ENCODE data around the gene KRT75.
"Not testable (repeated sequence)": the region's sequence is repeated elsewhere in the genome, so short reads cannot be mapped to it uniquely, and the experiment has no call there.

The KRT75 gene

DNA sequence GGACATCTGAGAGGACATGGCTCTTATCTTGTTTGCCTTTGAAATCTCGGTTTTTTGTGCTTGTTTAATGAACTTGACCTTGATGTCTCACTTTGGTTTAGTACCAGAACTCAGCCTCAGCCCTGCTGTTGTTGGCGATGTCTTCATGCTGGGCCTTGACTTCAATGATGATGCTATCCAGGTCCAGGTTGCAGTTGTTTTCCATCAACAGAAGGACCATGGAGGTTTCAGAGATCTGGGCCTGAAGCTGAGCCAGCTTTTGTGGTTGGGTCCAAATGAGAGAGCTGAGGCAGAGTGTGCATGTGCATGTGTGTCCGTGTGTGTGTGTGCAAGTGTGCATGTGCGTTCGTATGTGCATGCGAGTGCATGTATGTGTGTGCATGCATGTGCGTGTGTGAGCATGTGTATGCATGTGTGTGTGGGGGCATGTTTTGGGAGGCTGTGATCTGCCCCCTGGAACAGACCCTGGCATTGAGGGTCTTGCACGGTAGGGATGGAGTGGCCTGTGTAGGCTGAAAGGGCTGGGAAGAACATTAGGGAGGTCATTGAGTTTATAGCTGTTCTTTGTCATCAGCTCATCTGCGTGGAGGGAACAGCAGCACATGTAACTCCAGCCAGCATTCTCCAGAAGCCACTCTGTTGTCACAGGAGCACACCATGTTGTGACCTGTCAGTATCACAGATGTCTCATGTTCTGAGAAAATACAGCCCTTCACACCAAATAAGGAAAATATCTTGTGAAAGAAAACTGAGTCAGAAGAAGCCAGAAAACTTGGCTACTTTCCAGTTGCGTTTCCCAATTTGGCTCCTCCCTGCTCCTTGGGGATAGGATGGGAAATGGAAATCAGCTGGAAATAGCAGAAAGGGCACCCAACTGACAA, 18.1 kb downstream of the KRT75 start:
- DNase-seq (ENCODE audit: low spot score), result no peak

DNA sequence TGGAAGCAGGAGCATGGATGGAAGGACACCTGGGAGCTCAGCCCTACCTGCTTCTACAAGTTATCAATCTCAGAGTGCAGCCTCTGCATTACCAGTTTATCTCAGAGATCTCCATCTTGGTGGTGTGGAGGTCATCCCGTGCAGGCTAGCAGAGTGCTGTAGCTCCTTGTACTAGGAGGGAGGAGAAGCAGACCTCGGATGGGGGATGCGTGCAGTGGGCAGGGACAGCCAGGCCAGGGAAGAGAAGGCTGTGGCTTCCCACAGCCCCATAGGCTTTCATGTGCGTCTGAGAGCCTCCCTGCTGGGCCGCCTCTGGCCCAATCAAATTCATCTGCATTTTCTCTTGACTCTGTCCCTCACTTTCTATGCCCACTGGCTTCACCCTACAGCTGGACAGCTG, 19.2 kb downstream of the KRT75 start:
- no peak for DNase-seq (ENCODE audit: low spot score)

DNA sequence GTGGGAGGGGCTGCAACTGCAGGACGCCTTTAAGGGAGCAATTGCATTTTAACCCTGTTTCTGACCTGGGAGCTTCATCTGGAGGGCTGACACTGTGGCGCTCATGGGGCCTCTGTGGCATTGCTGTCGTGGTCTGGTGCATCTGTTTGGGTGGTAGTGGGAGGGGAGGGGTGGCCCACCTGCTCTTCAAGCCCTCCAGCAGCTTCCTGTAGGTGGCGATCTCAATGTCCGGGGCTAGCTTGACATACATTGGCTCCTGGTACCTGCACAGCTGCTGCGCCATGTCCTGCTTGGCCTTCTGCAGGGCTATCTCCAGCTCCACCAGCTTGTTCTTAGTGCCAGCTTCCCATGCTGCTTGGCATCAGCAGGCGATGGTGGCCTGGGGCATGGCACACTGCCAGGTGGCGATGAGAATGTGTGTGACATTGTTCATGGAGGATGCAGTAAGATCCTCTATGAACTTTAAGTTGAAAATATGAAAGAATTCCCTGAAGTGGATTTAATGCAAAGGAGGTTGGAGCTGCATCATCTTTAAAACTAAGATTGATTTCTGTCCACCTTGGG, 20.3 kb downstream of the KRT75 start:
- DNase-seq (ENCODE audit: low spot score), result no peak

DNA sequence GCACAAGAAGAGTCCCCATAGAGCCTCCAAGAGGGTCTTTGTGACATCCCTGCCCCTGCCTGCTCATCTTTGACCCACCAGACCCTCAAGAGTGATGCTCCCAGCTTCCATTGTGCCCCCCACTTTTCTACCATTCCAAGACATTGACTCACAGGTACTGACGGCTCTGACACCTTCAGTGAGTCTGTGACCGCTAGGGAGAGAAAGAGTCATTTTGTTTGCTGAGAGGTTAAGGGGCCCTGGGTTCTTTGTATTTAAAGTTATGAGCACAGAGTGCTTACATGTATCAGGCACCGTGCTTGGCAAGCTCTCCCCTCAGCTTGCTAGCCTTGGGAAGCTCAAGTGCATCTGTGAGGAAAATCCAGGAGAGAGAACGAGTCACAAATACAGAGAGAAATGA, 21.0 kb downstream of the KRT75 start:
- no peak for DNase-seq (ENCODE audit: low spot score)

DNA sequence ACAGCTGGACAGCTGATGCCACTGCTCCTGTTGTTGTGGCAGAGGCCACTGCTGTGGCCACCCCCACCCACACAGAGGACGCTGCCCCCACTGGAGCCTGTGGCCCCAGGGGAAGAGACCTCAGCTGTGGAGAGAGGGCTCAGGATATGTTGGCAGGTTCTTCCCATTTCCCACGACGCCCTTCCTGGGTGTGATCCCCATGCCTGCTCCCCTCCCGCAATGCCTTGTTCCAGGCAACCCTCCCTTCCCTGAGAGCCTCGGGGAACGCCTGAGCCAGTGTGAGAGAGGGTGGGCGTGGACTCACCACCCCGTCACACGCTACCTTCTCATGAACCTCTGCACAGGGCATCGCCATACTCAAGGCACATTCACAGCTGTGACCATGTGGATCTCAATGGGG, 22.4 kb downstream of the KRT75 start:
- no peak for DNase-seq (ENCODE audit: low spot score)

DNA sequence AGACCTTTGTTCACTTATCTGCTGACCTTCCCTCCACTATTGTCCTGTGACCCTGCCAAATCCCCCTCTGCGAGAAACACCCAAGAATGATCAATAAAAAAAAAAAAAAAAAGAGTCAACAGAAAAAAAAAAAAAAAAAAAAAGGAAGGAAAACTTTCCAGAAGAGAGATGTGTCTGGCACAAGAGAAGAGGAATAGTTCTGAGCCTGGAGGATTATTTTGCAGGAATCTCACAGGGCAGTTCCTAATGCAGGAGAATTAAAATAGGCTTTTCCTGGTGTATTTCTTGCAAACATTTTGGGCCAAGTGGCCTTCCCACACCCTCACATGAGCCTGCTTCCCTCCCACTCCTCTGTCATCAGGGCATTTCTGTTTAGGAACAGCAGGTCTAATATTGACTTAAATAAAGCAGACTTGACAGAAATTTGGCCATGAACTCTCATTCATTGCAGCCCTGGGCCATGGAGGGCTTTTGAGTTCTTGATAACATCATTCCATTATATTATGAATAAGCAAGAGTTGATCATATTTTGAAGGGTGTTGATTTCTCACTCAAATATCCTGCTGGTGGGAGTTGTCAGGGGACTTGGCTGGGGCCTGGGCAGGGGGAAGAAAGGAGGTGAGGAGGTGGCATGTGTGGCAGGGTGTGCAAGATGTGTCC, 23.5 kb downstream of the KRT75 start:
- DNase-seq (ENCODE audit: low spot score), result not testable (repeated sequence)

DNA sequence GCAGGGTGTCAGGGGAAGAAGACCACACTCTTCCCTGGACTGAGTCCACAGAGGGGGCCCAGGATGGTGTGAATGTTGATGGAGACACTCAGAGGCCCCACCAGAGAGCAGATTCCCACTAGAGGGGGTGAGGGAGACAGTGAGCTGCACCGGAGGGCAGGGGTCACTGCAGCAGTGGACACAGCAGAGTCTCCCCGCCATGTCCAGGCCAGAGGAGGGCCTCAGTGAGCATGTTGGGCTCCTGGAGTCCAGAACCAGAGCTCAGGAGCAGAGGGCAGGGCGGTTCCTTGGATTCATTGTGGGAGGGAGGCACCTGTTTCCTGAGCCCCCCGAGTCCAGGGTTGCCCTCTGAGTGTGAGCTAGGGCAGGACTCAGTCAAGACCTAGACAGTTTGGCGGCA, 26.3 kb downstream of the KRT75 start:
- no peak for DNase-seq (ENCODE audit: low spot score)

DNA sequence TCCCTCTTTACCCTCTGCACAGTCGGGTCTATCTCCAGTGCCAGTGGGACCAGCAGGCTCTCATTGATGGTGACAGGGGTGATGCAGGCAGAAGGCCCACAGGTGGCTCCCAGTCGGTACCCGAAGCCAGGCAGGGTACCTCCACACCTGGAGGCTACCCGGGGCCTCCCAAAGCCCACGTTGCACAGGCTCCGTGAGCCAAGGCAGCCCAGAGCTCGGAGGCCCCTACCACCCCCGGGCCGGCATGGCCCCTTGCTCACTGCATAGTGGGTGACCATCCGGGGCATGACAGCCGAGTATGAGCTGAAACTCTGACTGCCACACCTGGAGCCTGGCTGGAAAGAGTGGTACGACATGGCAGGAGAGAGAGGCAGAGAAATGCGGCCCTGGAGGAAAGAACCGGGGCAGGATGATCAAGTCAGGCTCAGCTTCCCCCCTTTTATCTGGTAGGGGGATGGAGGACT, 28.2 kb downstream of the KRT75 start, which contains the start of gene KRT82:
Gene KRT82 (minus strand): TSS at position 414 of the 464 bp plus-strand sequence. CDS start 58 bp downstream, at position 356.
- DNase-seq (ENCODE audit: low spot score), result no peak

DNA sequence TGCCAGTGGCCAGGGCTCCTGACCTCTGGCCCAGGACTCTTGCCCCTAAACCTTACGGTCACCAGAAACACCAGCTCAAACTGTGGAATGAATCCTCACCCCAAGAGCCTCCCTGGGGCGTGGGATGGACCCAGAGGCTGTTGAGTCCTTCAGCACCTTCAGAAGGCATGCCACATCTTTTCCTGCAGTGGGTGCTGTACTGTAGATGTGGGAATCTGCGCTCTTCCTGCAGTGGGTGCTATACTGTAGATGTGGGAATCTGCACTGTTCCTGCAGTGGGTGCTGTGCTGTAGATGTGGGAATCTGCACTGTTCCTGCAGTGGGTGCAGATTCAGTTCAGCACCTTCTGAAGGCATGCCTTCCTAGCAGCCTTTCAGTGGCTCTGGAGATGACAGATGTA, 29.2 kb downstream of the KRT75 start:
- DNase-seq (ENCODE audit: low spot score), result no peak

DNA sequence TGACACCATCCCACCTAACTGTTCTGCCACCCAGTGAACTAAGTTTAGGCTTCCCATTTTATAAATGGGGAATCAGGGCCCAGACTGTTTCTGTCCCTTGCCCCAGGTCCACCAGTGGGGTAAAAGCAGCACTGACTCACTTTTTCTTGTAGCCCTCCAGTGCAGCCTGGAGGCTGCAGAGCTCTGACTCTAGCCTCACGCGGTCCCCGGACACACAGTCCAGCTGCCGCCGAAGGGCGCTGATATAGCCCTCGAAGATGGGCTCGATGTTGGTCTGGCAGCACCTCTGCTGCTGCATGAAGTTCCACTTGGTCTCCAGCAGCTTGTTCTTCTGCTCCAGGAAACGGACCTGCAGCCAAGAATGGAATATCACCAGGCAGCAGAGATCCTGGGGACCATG, 30.6 kb downstream of the KRT75 start:
- no peak for DNase-seq (ENCODE audit: low spot score)

DNA sequence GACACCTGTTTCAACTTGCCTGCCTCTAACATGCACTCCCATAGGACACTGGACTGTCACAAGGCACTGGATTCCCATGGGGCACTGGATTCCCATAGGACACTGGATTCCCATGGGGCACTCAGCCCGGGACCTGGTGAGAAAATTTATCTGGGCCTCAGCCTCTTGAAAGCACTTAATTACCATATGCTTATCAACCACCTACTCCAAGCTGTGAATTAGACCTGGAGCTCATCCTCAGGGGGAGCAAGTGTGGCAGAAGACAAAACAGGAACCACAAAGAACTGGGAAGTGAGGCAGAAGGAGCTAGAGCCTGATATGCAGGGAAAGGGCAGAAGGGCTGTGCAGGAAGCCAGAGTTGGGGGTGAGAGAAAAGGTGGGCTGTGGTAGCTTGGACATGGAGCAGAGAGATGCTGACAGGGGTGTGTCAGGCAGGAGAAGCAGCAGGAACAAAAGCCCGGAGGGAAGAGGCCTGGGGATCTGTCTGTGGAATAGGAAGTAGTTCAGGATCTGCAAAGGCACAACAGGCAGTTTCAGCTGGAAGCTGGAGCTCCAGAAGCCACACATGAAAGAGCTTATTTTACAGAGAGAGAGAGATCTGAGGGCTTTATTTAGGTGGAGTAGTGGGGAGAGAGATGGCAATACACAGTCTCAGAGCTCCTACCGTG, 31.2 kb downstream of the KRT75 start:
- DNase-seq (ENCODE audit: low spot score), result no peak

DNA sequence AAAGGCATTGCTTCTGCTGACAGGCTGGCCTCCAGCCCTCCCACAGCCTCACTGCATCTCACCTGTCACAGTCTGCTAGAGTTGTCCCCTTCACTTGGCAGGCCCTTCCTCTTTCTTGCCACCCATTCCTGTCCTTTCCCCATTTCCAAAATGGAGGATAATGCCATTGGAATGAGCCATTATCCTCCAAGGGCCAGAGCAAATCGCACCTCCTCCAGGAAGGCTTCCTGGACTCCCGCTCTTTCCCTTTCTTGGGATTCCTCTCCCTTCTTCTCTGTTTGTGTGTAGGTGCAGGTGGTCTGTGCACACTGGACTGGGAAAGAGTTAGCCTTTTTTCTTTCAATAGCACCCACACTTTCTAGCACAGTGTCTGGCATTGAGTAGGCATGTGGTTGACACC, 31.8 kb downstream of the KRT75 start:
- no peak for DNase-seq (ENCODE audit: low spot score)

DNA sequence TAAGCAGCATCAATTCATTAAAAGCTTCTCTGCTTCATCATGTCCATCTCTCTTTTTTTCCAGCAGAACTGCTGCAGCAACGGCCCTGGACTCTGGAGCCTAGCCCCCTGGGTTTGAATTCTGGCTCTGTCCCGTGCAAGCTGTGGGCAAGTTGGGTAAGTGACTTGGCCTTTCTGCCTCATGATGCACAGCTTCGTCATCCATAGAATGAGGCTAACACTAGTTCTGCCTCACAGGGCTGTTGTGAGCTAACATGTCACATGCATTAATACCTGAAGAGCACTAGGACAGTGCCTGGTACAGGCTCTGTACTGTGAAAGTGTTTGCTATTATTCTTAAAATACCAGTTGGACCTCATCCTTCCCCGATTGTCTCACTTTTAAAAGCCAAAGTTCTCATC, 32.2 kb downstream of the KRT75 start:
- no peak for DNase-seq (ENCODE audit: low spot score)

DNA sequence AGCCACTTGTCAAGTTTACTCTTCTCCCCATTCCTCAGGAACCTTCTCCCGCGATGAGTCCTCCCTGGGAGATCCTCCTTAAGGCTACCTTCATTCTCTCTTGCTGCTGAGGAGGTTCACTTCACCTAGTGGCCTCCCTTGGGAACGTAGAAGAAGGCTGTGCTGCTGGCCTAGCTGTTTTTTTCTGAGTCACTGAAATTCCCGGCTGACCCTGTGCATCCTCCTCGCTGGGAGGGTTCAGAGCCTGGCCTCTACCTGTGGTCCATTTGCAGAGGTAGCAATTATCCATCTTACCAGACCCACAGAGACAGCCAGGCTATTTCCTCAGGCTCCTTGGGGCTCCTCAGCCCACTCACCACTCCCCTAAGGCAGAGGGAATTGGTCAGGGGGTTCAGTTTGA, 32.6 kb downstream of the KRT75 start:
- no peak for DNase-seq (ENCODE audit: low spot score)

DNA sequence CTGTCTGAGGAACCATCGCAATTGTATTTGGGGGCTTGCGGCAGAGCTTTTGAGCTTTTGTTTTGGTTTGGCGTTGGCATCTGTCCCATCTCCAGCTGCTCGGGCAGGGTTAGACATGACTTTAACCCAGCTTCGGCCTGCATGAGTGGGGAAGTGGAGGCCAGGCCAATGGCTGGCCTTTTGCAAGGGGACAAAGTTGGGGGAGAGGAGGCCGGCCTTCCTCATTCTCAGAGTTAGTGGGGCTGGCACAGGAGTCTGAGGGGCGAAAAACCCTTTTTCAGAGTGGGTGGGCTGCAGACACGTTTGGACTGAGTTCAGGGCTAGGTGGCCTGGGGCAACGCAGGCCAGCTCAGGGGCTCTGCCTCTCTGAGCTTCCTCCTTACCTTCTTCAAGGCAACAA, 33.3 kb downstream of the KRT75 start:
- DNase-seq (ENCODE audit: low spot score), result no peak

DNA sequence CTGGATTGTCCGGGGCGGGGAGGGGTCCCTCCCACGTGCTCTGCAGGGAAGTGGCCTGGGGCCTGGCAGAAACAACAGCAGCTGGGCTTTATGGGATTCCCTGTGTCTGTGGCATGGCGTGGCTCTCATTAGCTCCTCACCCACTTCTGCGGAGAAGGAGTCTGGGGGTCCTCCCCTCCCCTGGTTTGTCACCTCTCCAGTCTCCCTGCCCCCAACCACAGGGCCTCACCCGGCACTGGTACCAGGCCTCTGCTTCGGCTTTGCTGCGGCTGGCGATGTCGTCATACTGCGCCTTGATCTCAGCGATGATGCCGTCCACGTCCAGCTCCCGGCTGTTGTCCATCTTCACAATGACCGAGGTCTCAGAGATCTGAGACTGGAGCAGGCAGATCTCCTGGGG, 34.4 kb downstream of the KRT75 start:
- no peak for DNase-seq (ENCODE audit: low spot score)

DNA sequence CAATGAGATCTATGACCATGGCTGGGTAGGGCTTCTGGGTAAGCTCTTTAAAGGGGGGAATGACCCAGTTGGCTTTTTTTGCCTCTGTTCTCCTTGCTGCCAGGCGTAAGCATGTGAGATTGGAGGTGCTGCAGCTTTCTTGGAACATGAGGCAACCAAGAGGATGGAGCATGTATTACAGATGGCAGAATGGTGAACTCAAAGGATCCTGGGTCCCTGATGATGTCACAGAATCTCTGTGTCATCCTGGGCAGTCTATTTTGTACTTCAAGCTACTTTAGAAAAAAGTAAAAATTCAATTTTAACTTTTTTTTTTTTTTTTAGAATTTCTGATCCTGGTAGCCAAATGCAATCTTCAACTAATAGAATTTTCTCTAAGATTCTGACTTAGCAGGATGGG, 36.0 kb downstream of the KRT75 start:
- no peak for DNase-seq (ENCODE audit: low spot score)

DNA sequence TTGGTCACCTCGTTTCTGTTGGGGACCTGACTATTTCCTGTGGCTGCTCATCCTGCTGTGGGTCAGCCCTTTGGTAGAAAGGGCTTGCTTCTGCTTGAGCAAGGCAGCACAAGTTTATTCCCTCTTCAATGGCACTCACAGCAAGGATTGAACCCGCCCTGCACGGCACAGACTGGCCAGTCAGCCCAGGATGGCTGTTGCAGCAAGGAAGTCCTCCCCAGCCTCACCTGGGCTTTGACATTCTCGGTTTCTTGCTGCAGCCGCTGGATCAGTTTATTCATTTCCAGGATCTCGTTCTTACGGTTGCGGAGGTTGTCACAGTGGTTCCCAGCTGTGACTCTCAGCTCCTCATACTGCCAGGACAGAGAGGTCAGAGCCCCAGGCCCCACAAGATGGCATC, 37.5 kb downstream of the KRT75 start:
- DNase-seq (ENCODE audit: low spot score), result no peak

DNA sequence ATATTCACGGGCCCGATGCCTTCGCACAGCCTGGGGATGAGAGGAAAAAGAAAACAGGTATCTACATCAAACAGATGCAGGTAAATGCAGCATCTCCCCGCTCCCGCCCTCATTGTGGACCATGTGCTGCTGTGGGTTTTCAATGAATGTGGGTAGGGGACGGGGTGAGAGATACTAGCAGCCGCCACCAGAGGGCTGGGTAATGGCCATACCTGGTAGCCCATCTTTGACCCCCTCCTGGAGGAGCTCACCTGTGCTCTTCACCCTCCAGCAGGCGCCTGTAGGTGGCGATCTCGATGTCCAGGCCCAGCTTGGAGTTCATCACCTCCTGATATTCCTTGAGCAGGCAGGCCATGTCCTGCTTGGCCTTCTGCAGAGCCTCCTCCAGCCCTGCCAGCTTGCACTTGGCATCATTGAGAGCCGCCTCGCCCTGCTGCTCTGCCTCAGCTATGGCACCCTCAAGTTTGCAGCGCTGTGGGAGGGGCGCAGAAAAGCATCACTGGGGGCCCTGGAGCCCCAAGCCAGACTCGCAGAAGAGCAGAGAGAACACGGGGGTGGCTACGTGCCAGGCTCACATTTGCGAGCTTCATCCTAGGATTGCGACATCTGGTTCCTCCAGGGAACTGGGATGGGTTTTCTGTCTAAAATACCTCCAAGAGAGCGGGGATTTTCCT, 38.3 kb downstream of the KRT75 start:
- DNase-seq (ENCODE audit: low spot score), result no peak

DNA sequence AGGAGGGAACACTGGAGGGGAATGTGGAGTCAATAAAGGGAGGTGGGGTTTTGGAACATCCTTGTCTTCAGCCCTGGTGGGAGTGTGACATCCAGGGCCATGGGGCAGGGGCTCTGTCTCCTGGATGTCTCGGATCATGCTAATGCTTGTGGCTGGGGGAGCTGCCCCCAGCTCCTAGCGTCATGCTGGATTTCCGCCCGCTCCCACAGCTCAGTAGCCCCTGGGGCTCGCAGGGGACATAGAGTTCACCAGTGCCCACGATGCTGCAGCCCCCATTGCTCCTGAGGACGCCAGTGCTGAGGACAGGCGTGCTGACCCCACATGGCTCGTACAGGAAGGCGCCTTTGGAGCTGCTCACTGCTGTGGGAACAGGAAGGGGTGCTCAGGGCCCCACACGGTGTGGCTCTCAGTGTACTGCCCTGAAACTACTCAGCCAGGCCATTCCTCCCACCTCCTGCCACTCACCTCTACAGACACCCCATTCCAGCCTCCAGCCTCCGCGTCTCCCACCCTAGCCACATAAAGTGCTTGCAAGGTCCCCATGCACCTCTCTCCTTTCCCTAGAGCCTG, 39.2 kb downstream of the KRT75 start:
- DNase-seq (ENCODE audit: low spot score), result no peak

DNA sequence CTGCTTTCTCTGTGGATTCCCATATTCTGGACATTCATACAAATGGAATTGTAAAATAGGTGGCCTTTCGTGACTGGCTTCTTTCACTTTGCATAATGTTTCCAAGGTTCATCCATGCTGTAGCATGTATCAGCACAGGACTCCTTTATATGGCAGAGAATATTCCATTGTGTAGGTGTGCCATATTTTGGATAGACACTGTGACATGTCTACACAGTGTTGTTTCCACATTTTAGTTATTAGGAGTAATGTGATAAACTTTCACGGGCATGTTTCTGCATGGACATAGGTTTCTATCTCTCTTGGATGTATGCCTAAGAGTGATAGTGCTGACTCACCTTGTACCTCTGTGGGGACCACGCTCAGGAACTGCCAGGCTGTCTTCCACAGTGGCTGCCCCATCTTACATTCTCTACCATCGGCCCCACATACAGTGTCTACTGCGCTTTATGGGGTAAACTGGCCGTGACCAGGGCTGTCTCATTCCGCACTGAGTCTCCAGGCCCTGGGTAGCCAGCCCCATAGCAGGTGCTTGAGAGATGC, 41.6 kb downstream of the KRT75 start:
- no peak for DNase-seq (ENCODE audit: low spot score)
